Jurkat, Clone E6-1 (cell line): ENCODE data around the gene TSC22D3.
"Not testable (repeated sequence)": the region's sequence is repeated elsewhere in the genome, so short reads cannot be mapped to it uniquely, and the experiment has no call there.

ENCODE experiments used
- DNase-seq: peaks from one replicate; pipeline ENCODE4 v3.0.0-alpha.2; 2011; ENCODE audit warnings: low read depth, low spot score
- H3K4me3 ChIP-seq: 2 replicates; pipeline ENCODE4 v1.5.1; 2011; ENCODE audit warnings: mild to moderate bottlenecking, low read length, control low read depth, moderate library complexity

The TSC22D3 gene

DNA sequence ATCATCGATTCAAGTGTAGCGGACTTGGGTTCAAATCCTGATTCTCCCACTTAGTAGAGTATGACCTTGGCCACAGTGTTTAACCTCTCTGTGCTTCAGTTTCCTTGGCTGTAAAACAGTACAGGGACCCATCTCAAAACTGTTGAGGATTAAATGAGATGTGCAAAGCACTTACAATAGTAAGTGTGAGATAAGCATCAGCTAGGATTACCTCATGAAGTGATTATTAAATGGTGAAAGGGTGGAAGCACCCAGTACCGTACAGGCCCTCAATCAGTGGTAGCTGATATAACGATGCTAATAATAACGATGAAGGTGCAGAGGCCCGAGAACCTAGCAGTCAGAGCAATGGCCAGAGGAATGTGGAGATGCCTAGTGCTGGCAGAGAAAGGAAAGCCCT, 102.2 kb downstream of the TSC22D3 start:
- no peak for DNase-seq
- no peak overlapping the region for H3K4me3 ChIP-seq

DNA sequence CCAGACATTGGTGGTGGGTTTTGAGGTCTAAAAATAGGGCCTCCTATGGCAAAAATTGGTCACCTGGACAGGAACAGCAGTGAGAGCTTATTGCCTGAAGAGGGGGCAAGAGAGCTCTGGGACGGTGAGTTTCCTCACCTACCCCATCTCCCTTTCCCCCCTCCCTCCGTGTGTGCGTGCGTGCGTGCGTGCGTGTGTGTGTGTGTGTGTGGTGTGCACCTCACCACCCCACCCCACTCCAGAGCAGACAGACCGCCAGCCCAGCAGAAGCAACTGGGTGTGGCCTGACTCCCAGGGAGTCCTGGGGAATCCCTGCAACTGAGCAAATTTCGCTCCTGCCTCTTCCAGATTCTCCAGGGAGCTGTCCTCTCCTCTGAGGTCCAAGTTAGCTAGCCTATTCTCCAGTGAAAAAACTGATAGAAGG, 102.6 kb downstream of the TSC22D3 start:
- H3K4me3 ChIP-seq = no peak overlapping the region
- DNase-seq = no peak

- DNase-seq = not testable (repeated sequence)
These were observed 104.3 kb downstream of the TSC22D3 start for GRCh38 chrX:107671256-107671655.

DNA sequence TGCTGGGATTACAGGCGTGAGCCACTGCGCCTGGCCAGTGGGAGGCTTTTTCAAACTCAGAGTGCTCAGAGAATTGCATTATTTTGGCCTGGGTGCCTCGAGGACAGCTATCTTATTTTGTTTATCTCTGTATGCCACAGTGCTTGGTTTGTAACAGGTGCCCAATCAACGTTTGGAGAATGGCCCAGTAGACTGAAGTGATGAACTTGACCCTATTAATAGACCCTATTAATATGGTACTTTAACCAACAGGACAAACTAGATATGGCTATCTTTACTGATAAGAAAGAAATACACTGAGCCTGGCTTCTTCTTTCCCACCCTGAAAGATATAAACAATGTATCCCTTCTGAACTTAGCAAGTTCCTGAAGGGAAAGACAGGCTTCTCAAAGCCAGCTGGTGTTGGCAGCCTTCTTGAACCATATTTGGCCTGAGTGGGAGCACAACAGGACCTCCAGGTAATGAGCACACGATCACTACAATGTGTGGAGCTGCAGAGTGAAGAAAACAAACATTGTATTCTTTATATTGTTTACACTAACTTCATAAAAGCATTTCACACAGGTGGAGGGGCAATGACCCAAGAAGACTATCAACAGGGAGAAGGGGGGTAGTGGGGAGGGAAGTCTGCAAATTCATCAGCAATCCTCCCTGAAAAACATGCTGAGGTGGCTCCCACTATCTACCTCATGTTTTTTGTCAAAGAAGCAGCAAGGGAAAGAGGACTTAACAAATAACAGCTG, 105.5 kb downstream of the TSC22D3 start:
- DNase-seq = no peak
- no peak overlapping the region for H3K4me3 ChIP-seq

More at GRCh38 chrX:107671256-107671655, 104.3 kb downstream of the TSC22D3 start:
- H3K4me3 ChIP-seq = not testable (repeated sequence)

GRCh38 chrX:107669261-107669660, 106.3 kb downstream of the TSC22D3 start:
- H3K4me3 ChIP-seq = no peak overlapping the region
- DNase-seq = no peak

DNA sequence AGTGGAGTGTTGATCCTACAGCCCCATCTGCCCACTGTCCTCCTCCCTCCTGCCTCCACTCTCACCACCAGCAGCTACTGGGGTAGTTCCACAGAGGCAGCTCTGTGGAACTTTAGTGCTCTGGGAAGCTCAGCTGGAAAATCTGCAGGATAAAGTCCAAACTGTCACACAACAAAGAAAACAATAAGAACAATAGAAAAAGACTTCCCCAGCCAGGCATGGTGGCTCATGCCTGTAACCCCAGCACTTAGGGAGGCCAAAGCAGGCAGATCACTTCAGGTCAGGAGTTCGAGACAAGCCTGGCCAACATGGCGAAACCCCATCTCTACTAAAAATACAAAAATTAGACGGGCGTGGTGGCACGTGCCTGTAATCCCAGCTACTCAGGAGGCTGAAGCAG, 106.9 kb downstream of the TSC22D3 start:
- not testable (repeated sequence) for DNase-seq, H3K4me3 ChIP-seq

DNA sequence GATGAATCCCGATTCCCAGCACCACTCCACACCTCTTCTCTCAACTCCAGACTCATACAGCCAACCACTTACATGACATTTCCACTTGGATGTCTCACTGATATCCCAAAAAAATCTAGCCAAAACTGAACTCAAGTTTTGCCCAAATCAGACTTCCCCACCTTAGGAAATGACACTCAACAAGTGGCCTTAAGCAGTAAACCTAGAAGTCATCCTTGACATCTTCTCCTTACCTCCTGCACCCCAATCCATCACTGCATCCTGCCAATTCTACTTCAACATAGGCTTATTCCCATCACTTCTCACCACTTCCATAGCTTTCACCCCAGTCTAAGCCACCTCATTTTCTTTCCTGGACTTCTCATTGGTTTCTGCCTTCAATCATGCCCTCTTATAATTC, 108.2 kb downstream of the TSC22D3 start:
- no peak overlapping the region for H3K4me3 ChIP-seq
- no peak for DNase-seq

GRCh38 chrX:107666931-107667330, 108.7 kb downstream of the TSC22D3 start:
- no peak overlapping the region for H3K4me3 ChIP-seq
- no peak for DNase-seq
